WTC11 (cell line): ENCODE results near the gene AQP11. TPM values are rescaled to one million over a fixed set of nuclear protein-coding genes. Genes with fewer than 3 reads are reported as not detected.

Experiments
- ATAC-seq: fragments of 200-7000 bp; cut with Tn5 transposase; 2 replicates; pipeline ENCODE4 v1.10.0; 2021; ENCODE audit warnings: mild to moderate bottlenecking, moderate library complexity
- CTCF ChIA-PET: fragments of 300-600 bp; sonication (Branson Sonifier 250); formaldehyde crosslinking; loops from one replicate; lab custom pipeline; 2021; ENCODE audit warnings: antibody characterized with exemption; lab: Charles Lee
- POLR2A ChIA-PET: fragments of 350-600 bp; sonication (Branson Sonifier 250); formaldehyde crosslinking; loops from one replicate; lab custom pipeline; 2021; ENCODE audit warnings: antibody characterized with exemption; lab: Charles Lee
- DNase-seq: peaks from one replicate; pipeline ENCODE4 v3.0.0; 2021; ENCODE audit warnings: low spot score
- H3K27ac Mint-ChIP-seq: 2 replicates; pipeline ENCODE4 v1.8.0; 2021; ENCODE audit warnings: mixed read lengths
- H3K27me3 Mint-ChIP-seq: 2 replicates; pipeline ENCODE4 v1.8.0; 2021; ENCODE audit warnings: low read depth, mild to moderate bottlenecking, moderate library complexity, mixed read lengths
- H3K36me3 Mint-ChIP-seq: 2 replicates; pipeline ENCODE4 v1.8.0; 2021; ENCODE audit warnings: mixed read lengths
- H3K4me1 Mint-ChIP-seq: 2 replicates; pipeline ENCODE4 v1.8.0; 2022; ENCODE audit warnings: mixed read lengths
- H3K4me3 Mint-ChIP-seq: 2 replicates; pipeline ENCODE4 v1.8.0; 2021; ENCODE audit warnings: mild to moderate bottlenecking, moderate library complexity, mixed read lengths
- H3K9me3 Mint-ChIP-seq: 2 replicates; pipeline ENCODE4 v1.8.0; 2021; ENCODE audit warnings: mixed read lengths
- ATF3 ChIP-seq: sonication (generic); formaldehyde crosslinking; conservative IDR thresholded peaks from 2 replicates; pipeline ENCODE4 v1.8.1; 2022; ENCODE audit warnings: mild to moderate bottlenecking, missing genetic modification reagents
- CREB1 ChIP-seq: sonication (generic); formaldehyde crosslinking; IDR thresholded peaks from 2 replicates; pipeline ENCODE4 v1.8.0; 2023; ENCODE audit warnings: mild to moderate bottlenecking, missing genetic modification reagents
- ELF4 ChIP-seq: sonication (generic); formaldehyde crosslinking; IDR thresholded peaks from 2 replicates; pipeline ENCODE4 v1.8.1; 2022; ENCODE audit warnings: low read depth, mild to moderate bottlenecking, moderate library complexity, missing genetic modification reagents
- ESRRA ChIP-seq: sonication (generic); formaldehyde crosslinking; IDR thresholded peaks from 2 replicates; pipeline ENCODE4 v1.8.1; 2022; ENCODE audit warnings: mild to moderate bottlenecking, missing genetic modification reagents, borderline replicate concordance
- ETV6 ChIP-seq: sonication (generic); formaldehyde crosslinking; IDR thresholded peaks from 2 replicates; pipeline ENCODE4 v1.8.1; 2022; ENCODE audit warnings: mild to moderate bottlenecking, missing genetic modification reagents
- FOXP4 ChIP-seq: sonication (generic); formaldehyde crosslinking; IDR thresholded peaks from 2 replicates; pipeline ENCODE4 v1.8.0; 2022; ENCODE audit warnings: mild to moderate bottlenecking, missing genetic modification reagents
- HMGA2 ChIP-seq: fragments of 250-450 bp; sonication (Bioruptor Pico); IDR thresholded peaks from 2 replicates; pipeline ENCODE4 v1.4.0; 2021; ENCODE audit warnings: mild to moderate bottlenecking, moderate library complexity
- JUN ChIP-seq: sonication (generic); formaldehyde crosslinking; IDR thresholded peaks from 2 replicates; pipeline ENCODE4 v1.8.0; 2023; ENCODE audit warnings: mild to moderate bottlenecking, missing genetic modification reagents
- KAT7 ChIP-seq: sonication (generic); formaldehyde crosslinking; IDR thresholded peaks from 2 replicates; pipeline ENCODE4 v1.8.1; 2023; ENCODE audit warnings: missing genetic modification reagents, mild to moderate bottlenecking, borderline replicate concordance
- NFE2L1 ChIP-seq: sonication (generic); formaldehyde crosslinking; IDR thresholded peaks from 2 replicates; pipeline ENCODE4 v1.8.1; 2023; ENCODE audit warnings: missing genetic modification reagents
- NR2C2 ChIP-seq: sonication (generic); formaldehyde crosslinking; IDR thresholded peaks from 2 replicates; pipeline ENCODE4 v1.8.0; 2022; ENCODE audit warnings: mild to moderate bottlenecking, missing genetic modification reagents
- SMAD3 ChIP-seq: sonication (generic); formaldehyde crosslinking; IDR thresholded peaks from 2 replicates; pipeline ENCODE4 v1.8.0; 2022; ENCODE audit warnings: missing genetic modification reagents, mild to moderate bottlenecking, borderline replicate concordance
- TCF7 ChIP-seq: sonication (generic); formaldehyde crosslinking; IDR thresholded peaks from 2 replicates; pipeline ENCODE4 v1.8.0; 2022; ENCODE audit warnings: mild to moderate bottlenecking, low read depth, missing genetic modification reagents, moderate library complexity
- TP53 ChIP-seq: sonication (generic); formaldehyde crosslinking; IDR thresholded peaks from 2 replicates; pipeline ENCODE4 v1.8.1; 2023; ENCODE audit warnings: mild to moderate bottlenecking, missing genetic modification reagents
- USF1 ChIP-seq: sonication (generic); formaldehyde crosslinking; IDR thresholded peaks from 2 replicates; pipeline ENCODE4 v1.8.0; 2022; ENCODE audit warnings: mild to moderate bottlenecking, missing genetic modification reagents
- ZNF121 ChIP-seq: sonication (generic); formaldehyde crosslinking; IDR thresholded peaks from 2 replicates; pipeline ENCODE4 v1.8.0; 2023; ENCODE audit warnings: missing genetic modification reagents
- ZNF263 ChIP-seq: sonication (generic); formaldehyde crosslinking; IDR thresholded peaks from 2 replicates; pipeline ENCODE4 v1.8.1; 2022; ENCODE audit warnings: low read depth, mild to moderate bottlenecking, moderate library complexity, missing genetic modification reagents
- ZNF281 ChIP-seq: sonication (generic); formaldehyde crosslinking; IDR thresholded peaks from 2 replicates; pipeline ENCODE4 v1.8.0; 2023; ENCODE audit warnings: mild to moderate bottlenecking, missing genetic modification reagents
- ZNF671 ChIP-seq: fragments of 250-450 bp; sonication (Bioruptor Pico); IDR thresholded peaks from 2 replicates; pipeline ENCODE4 v1.8.0; 2021; ENCODE audit warnings: mild to moderate bottlenecking
- total RNA-seq: library from RNA; stranded (reverse); gene quantifications from 3 replicates; pipeline ENCODE4 v1.2.3, GENCODE V29; 2021
- TF ChIP-seq, protein P1 (sequence below): sonication (generic); formaldehyde crosslinking; conservative IDR thresholded peaks from 2 replicates; pipeline ENCODE4 v1.8.1; 2023; ENCODE audit warnings: mild to moderate bottlenecking, low read depth, missing genetic modification reagents, moderate library complexity
- TF ChIP-seq, protein P2 (sequence below): sonication (generic); formaldehyde crosslinking; IDR thresholded peaks from 2 replicates; pipeline ENCODE4 v1.8.1; 2023; ENCODE audit warnings: mild to moderate bottlenecking, missing genetic modification reagents
- TF ChIP-seq, protein P3 (sequence below): fragments of 250-450 bp; sonication (Bioruptor Pico); IDR thresholded peaks from 2 replicates; pipeline ENCODE4 v2.1.2; 2022; ENCODE audit warnings: mild to moderate bottlenecking, moderate library complexity
- TF ChIP-seq, protein P4 (sequence below): sonication (generic); formaldehyde crosslinking; IDR thresholded peaks from 2 replicates; pipeline ENCODE4 v1.8.1; 2023; ENCODE audit warnings: mild to moderate bottlenecking, missing genetic modification reagents

AQP11 gene
- total RNA-seq, 1 experiment from 2014 or later: 1.2 TPM

GRCh38 chr11:77637345-77638165, 47.8 kb downstream of the AQP11 start, which contains the start of gene CLNS1A (continued):
- TF ChIP-seq, protein P1, sequence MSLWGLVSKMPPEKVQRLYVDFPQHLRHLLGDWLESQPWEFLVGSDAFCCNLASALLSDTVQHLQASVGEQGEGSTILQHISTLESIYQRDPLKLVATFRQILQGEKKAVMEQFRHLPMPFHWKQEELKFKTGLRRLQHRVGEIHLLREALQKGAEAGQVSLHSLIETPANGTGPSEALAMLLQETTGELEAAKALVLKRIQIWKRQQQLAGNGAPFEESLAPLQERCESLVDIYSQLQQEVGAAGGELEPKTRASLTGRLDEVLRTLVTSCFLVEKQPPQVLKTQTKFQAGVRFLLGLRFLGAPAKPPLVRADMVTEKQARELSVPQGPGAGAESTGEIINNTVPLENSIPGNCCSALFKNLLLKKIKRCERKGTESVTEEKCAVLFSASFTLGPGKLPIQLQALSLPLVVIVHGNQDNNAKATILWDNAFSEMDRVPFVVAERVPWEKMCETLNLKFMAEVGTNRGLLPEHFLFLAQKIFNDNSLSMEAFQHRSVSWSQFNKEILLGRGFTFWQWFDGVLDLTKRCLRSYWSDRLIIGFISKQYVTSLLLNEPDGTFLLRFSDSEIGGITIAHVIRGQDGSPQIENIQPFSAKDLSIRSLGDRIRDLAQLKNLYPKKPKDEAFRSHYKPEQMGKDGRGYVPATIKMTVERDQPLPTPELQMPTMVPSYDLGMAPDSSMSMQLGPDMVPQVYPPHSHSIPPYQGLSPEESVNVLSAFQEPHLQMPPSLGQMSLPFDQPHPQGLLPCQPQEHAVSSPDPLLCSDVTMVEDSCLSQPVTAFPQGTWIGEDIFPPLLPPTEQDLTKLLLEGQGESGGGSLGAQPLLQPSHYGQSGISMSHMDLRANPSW: no peak
- TF ChIP-seq JUN (CRISPR knock-in tag): peak; percentile 82
- 0 out of 2 replicates have a peak, but pooled peaks have one; percentile 64 for TF ChIP-seq ELF4 (CRISPR knock-in tag)
- peak; percentile 28; the same call in 1 of the 2 replicates for TF ChIP-seq ZNF263
- peak; percentile 96 for TF ChIP-seq NR2C2
- no peak for TF ChIP-seq ZNF671 (CRISPR knock-in tag)
- TF ChIP-seq TCF7 (CRISPR knock-in tag): 0 out of 2 replicates have a peak, but pooled peaks have one; percentile 57
- TF ChIP-seq, protein P2, sequence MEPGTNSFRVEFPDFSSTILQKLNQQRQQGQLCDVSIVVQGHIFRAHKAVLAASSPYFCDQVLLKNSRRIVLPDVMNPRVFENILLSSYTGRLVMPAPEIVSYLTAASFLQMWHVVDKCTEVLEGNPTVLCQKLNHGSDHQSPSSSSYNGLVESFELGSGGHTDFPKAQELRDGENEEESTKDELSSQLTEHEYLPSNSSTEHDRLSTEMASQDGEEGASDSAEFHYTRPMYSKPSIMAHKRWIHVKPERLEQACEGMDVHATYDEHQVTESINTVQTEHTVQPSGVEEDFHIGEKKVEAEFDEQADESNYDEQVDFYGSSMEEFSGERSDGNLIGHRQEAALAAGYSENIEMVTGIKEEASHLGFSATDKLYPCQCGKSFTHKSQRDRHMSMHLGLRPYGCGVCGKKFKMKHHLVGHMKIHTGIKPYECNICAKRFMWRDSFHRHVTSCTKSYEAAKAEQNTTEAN (CRISPR knock-in tag): 0 out of 2 replicates have a peak, but pooled peaks have one; percentile 12
- 0 out of 2 replicates have a peak, but pooled peaks have one; percentile 87 for TF ChIP-seq KAT7 (CRISPR knock-in tag)
- peak; percentile 90; the same call in 1 of the 2 replicates for TF ChIP-seq ETV6
- TF ChIP-seq HMGA2 (CRISPR knock-in tag): no peak
- TF ChIP-seq FOXP4 (CRISPR knock-in tag): peak; percentile 85; the same call in 1 of the 2 replicates
- peak; percentile 54 for TF ChIP-seq USF1 (CRISPR knock-in tag)
- peak; percentile 69; the same call in 1 of the 2 replicates for TF ChIP-seq SMAD3
- TF ChIP-seq NFE2L1: peak; percentile 65; the same call in 1 of the 2 replicates

GRCh38 chr11:77642228-77642627, 52.5 kb downstream of the AQP11 start:
- Mint-ChIP-seq H3K36me3 (no peaks in the 10 kb centered on the region), H3K4me1 (peaks cover 12% of the 10 kb centered on the region), H3K27ac (no peak overlapping the region), H3K9me3 (peaks cover 9% of the 10 kb centered on the region), H3K4me3 (no peak overlapping the region), H3K27me3 (peaks cover 2% of the 10 kb centered on the region; the same call in 1 of the 2 replicates)
- CTCF ChIA-PET: no interaction called here
- ATAC-seq (no peak), DNase-seq (no peak)
- POLR2A ChIA-PET: no interaction called here
- TF ChIP-seq, protein P3, sequence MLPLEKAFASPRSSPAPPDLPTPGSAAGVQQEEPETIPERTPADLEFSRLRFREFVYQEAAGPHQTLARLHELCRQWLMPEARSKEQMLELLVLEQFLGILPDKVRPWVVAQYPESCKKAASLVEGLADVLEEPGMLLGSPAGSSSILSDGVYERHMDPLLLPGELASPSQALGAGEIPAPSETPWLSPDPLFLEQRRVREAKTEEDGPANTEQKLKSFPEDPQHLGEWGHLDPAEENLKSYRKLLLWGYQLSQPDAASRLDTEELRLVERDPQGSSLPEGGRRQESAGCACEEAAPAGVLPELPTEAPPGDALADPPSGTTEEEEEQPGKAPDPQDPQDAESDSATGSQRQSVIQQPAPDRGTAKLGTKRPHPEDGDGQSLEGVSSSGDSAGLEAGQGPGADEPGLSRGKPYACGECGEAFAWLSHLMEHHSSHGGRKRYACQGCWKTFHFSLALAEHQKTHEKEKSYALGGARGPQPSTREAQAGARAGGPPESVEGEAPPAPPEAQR (CRISPR knock-in tag): no peak
- no peak for TF ChIP-seq ATF3 (CRISPR knock-in tag)
- no peak for TF ChIP-seq TP53 (CRISPR knock-in tag)
- TF ChIP-seq CREB1 (CRISPR knock-in tag): no peak
- no peak for TF ChIP-seq ZNF121
- no peak for TF ChIP-seq ESRRA
- TF ChIP-seq, protein P4, sequence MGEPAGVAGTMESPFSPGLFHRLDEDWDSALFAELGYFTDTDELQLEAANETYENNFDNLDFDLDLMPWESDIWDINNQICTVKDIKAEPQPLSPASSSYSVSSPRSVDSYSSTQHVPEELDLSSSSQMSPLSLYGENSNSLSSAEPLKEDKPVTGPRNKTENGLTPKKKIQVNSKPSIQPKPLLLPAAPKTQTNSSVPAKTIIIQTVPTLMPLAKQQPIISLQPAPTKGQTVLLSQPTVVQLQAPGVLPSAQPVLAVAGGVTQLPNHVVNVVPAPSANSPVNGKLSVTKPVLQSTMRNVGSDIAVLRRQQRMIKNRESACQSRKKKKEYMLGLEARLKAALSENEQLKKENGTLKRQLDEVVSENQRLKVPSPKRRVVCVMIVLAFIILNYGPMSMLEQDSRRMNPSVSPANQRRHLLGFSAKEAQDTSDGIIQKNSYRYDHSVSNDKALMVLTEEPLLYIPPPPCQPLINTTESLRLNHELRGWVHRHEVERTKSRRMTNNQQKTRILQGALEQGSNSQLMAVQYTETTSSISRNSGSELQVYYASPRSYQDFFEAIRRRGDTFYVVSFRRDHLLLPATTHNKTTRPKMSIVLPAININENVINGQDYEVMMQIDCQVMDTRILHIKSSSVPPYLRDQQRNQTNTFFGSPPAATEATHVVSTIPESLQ (CRISPR knock-in tag): no peak
- no peak for TF ChIP-seq ZNF281 (CRISPR knock-in tag)
